GM19238 (cell line): ENCODE results near the gene C16orf92.

Experiments used
- DNase-seq: peaks from one replicate; pipeline ENCODE4 v3.0.0; 2011; ENCODE audit warnings: low spot score; ENCODE audit not compliant: insufficient read length

C16orf92 gene

DNA sequence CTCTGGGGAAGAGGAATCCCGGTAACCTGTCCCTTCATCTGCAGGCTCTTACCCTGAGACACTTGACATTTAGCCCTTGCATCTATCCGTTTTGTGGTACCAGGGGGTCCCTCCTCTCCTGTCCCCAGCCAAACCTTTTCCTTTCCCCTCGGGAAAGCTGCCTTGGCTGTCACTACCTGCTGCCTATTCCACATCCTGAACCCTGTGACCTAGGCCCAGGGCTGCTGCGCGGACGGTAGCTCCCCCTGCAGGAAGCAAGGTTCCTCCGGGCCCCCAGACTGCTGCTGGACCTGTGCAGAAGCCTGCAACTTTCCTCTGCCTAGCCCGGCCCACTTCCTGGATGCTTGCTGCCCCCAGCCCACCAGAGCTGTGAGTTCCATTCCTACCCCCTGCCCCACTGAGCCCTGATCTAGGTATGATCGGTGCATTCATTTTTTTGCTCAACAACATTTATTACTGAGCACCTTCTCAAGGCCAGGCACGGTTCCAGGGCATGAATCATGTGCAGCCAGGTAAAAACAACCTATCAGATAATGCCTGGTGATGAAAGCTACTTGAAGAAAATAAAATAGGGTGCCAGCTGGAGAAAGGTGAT is 32.1 kb downstream of the C16orf92 start:
- DNase-seq: no peak

GRCh38 chr16:30060346-30060745 is 37.3 kb downstream of the C16orf92 start:
- DNase-seq: no peak

DNA sequence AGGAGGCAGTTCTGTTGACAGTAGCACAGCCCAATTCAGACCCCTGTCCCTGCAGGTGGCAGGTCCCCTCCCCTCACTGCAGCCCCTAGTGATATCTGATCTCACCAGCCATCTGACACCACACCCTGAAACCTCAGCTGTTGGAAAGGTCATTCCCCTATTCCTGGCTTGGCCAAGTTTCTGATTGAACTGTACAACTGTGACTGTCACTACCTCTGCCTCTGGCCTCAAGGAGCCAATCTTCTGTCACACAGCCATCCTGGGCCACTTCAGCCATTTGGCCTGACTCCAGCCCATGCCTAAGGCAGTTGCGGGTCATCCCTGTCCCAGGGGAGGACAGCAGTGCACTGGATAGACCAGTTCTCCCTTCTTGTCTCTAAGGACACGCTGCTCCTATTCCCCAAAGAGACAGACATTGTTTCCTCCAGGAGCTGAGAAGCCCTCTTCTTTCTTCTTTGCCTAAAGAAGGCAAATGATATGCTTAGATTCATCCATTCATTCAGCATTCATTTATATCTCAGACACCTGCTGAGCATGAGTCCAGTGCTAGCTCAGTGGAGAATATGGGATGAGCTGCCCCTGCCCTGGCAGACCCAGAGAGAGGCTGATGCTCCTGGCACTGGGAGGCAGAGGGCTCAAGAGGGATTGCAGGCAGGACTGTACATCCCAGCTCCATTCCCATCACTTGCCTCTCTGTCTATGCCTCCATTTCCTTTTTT is 38.0 kb downstream of the C16orf92 start:
- no peak for DNase-seq

- no peak for DNase-seq
Measured at GRCh38 chr16:30063278-30063892, 40.4 kb downstream of the C16orf92 start.

GRCh38 chr16:30063893-30064728 is 41.1 kb downstream of the C16orf92 start:
- DNase-seq: peak; percentile 71

DNA sequence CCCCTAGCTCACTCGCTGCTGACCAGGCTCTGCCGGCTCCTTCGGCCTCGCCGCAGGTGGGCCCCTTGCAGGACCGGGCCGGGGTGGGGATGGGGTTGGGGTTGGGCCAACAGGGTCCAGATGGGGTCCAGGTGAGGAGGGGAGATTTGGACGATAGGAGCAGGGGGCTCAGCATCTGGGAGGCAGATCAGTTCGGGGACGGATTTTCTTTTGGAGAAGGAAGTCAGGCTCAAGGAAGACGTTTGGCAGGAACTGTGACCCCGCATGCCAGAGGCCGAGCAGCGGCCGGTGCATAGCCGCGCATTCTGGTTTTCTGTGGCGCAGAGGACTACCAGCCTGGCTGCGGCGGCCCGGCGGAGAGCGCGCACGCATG is 41.7 kb downstream of the C16orf92 start:
- no peak for DNase-seq

DNA sequence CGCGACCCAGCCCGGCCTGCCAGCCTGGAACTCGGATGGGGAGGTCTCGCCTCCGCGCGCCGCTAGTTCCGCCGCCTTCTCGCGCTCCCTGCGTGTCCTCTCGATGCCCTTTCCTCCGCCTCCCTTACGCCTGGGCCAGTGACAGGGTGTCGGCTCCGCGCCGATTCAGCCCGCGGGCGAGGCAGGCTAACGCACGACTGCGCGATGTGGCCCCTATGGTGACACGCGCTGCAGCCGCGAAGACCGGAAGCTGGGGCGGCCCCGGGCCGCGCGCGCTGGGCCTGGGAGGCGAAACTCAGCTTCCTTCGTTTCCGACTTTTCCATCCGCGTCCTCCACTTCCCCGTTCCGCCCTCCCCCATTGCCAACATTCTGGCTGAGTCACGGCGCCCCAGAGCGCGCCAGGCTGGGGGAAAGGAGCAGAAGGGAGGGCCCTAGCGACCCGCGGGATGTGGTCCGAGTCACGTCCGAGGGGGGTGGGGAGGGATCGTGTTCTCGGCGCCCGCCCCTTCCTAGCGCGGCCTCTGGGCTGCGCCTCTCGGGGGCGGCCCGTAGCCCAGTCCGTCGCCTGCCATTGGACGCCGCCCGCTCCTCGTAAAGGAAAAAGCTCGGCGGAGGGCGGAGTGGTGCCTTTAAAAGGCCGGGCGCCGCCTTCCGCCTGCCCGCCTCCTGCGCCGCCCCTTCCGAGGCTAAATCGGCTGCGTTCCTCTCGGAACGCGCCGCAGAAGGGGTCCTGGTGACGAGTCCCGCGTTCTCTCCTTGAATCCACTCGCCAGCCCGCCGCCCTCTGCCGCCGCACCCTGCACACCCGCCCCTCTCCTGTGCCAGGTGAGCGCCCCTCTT is 42.3 kb downstream of the C16orf92 start, which contains the start of gene ALDOA:
Gene ALDOA (plus strand): TSS at position 659 of the 841 bp plus-strand sequence. CDS start 1,138 bp downstream, outside the sequence.
- peak; percentile 94 for DNase-seq

DNA sequence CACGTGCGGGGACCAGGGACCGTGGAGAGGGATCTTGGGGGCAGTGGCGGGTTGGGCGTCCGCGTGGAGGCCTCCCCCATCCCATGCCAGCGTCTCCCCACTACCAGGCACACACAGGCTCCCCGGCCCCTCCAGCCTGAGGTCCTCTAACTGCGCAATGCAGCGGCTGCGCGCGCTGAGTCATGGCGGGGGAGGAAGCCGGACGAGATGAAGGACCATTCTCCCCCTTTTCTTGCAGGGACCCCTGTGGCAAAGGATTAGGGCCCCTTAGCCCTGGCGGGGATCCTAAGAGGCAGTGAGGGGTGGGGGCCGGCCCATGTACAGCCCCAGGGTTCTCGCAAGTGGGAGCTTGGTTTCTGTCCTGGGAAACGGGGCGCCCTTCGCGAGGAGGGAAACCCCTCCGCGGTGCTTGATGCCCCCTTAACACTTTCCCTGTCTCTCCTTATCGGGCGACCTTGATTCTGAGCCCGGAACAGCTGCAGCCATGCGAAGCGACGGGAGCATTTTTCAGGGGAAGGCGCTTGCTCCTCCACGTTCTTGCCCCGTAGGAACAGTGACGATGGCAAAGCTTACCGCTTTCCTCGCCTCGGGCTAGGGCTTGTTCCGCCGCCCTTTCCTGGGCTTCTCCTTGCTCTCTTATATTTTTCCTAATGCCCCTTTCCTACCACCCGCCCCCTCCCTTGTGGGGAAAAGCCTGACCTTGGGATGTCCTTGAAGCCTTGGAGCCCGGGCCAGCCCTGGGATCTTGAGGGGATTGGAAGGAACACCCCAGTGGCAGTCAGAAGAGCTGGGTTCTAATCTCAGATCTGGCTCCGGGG is 43.2 kb downstream of the C16orf92 start:
- DNase-seq: no peak

DNA sequence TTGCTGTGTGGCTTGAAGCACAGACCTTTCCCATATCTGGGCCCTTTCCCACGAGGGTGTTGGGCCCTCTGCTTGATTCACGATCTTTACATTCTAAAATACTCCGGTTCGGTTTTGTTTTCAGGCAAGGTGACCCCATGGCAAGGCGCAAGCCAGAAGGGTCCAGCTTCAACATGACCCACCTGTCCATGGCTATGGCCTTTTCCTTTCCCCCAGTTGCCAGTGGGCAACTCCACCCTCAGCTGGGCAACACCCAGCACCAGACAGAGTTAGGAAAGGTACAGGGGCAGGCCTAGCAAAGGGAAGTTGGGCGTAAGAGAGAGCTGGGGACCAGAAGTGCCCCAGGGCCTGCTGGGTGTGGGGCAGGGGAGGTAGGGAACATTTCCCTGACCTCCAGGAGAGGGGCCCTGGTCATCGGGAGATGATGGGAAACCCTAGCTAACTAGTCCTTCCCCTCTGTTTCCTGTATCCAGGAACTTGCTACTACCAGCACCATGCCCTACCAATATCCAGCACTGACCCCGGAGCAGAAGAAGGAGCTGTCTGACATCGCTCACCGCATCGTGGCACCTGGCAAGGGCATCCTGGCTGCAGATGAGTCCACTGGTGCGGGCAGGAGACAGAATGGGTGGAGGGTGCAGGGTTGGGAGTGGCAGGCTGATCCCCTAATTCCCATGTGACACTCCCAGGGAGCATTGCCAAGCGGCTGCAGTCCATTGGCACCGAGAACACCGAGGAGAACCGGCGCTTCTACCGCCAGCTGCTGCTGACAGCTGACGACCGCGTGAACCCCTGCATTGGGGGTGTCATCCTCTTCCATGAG is 44.0 kb downstream of the C16orf92 start:
- DNase-seq: no peak

GRCh38 chr16:30067584-30067916 is 44.6 kb downstream of the C16orf92 start:
- DNase-seq: no peak

DNA sequence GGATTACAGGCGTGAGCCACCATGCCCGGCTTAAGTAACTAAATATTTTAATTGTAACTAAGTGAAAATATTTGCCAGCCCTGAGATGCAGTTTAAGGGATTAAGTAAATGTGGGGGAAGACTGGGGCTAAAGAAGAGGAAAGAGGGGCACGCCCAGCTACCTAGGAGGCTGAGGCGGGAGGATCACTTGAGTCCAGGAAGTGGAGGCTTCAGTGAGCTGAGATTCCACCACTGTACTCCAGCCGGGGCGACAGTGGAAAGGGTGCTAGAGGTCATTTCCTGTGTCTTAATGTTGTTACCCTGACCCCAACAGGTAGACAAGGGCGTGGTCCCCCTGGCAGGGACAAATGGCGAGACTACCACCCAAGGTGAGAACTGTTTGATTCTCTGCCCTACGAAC is 45.3 kb downstream of the C16orf92 start:
- DNase-seq: no peak

DNA sequence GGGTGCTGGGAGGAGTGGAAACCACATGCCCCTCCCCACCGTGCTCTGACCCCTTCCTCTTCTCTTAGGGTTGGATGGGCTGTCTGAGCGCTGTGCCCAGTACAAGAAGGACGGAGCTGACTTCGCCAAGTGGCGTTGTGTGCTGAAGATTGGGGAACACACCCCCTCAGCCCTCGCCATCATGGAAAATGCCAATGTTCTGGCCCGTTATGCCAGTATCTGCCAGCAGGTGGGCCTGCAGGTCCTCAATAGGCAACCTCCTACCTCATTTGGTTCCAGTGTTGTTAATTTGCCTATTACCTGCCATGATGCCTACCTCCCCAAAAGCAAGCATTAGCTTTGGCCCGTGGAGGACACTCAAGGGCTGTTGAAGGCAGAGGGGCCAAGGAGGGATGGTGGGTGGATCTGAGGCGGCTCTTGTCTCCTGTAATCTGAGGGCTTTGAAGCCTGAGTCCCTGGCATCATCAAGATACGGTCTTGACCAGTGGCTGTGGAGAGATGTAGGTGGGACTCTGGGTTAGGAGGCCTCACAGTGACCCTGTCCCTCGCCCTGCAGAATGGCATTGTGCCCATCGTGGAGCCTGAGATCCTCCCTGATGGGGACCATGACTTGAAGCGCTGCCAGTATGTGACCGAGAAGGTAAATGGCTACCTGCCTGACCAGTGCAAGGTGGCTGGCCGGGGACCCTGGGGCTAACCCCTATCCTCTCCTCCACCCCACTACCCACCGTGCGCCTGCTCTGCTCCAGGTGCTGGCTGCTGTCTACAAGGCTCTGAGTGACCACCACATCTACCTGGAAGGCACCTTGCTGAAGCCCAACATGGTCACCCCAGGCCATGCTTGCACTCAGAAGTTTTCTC is 46.0 kb downstream of the C16orf92 start:
- DNase-seq: no peak

DNA sequence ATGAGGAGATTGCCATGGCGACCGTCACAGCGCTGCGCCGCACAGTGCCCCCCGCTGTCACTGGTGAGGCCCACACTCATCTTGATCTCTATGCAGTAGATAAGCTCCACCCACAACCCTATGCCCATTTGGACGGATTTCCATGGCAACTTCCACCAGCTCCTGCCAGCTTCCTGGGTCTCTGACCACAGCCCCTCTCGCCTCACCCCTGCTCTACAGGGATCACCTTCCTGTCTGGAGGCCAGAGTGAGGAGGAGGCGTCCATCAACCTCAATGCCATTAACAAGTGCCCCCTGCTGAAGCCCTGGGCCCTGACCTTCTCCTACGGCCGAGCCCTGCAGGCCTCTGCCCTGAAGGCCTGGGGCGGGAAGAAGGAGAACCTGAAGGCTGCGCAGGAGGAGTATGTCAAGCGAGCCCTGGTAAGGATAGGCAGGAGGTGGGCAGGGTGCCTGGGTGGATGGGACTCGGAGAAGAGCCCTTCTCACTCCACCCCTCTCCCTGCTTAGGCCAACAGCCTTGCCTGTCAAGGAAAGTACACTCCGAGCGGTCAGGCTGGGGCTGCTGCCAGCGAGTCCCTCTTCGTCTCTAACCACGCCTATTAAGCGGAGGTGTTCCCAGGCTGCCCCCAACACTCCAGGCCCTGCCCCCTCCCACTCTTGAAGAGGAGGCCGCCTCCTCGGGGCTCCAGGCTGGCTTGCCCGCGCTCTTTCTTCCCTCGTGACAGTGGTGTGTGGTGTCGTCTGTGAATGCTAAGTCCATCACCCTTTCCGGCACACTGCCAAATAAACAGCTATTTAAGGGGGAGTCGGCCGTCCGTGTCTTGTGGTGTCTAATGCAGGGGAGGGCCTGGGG is 46.8 kb downstream of the C16orf92 start:
- no peak for DNase-seq

DNA sequence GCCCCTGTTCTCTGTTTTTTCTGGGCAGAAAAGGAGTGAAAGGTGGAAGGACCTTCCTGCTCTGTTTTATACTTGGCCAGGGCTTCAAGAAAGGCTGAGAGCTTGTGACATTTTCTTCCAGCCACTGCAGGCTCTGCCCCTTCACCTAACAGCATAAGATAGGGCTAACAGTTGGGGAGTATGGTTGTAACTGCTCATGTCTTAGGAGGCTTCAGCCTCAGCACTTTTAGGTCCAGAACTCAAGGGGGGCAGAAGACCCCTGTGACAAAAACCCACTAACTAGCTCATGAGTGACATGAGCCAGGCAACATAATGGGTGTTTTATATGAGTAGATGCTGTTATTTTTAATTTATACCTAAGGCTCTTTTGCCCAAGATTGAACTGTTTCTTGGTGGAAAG is 47.5 kb downstream of the C16orf92 start:
- no peak for DNase-seq
